ENCODE data around the gene SFT2D3.

SFT2D3 gene

GRCh38 chr2:127658641-127659407, 42.5 kb upstream of the SFT2D3 start:
- Histone ChIP-seq H3K27ac (ENCODE audit: low read depth, low read length) (no peak overlapping the region), H3K4me1 (ENCODE audit: control insufficient read depth, low read depth, low read length) (no peaks in the 10 kb centered on the region), H2BK15ac (replicated peaks; ENCODE audit: low read depth) (no peak overlapping the region), H2AK5ac (ENCODE audit: low read length) (no peak overlapping the region), H4K5ac (ENCODE audit: low read length) (no peak overlapping the region), H3K79me2 (ENCODE audit: control insufficient read depth, insufficient read depth, low read length) (no peaks in the 10 kb centered on the region), H3K4me2 (ENCODE audit: low read length) (no peak overlapping the region), H2BK120ac (ENCODE audit: low read depth, low read length) (no peak overlapping the region), H3K23ac (ENCODE audit: low read length) (no peak overlapping the region), H3K79me1 (ENCODE audit: low read length) (no peaks in the 10 kb centered on the region), H3K36me3 (ENCODE audit: control insufficient read depth, insufficient read depth, low read length) (no peaks in the 10 kb centered on the region), H3K27me3 (ENCODE audit: insufficient read depth, low read length, poor library complexity) (peaks cover 1% of the 10 kb centered on the region), H3K9ac (ENCODE audit: low read length) (no peak overlapping the region), H3K18ac (ENCODE audit: low read length) (no peak overlapping the region), H4K8ac (ENCODE audit: low read depth, low read length) (no peak overlapping the region), H3K56ac (ENCODE audit: low read length) (no peak overlapping the region), H3K4ac (ENCODE audit: low read depth, low read length) (no peak overlapping the region), H3K4me3 (ENCODE audit: low read length) (no peak overlapping the region), H2BK5ac (ENCODE audit: low read length) (no peak overlapping the region)
- no CpG with 5 or more reads among the region's 20 CpGs for WGBS (ENCODE audit: extremely low coverage, insufficient coverage, low lambda C conversion rate)
- DNase-seq: no peak

GRCh38 chr2:127659408-127660290, 41.6 kb upstream of the SFT2D3 start:
- no peak overlapping the region for H2BK5ac ChIP-seq (ENCODE audit: low read length)
- no peak overlapping the region for H3K4ac ChIP-seq (ENCODE audit: low read depth, low read length)
- peaks cover 2% of the 10 kb centered on the region for H3K4me1 ChIP-seq (ENCODE audit: control insufficient read depth, low read depth, low read length)
- no peak overlapping the region for H3K4me2 ChIP-seq (ENCODE audit: low read length)
- H2BK15ac ChIP-seq (replicated peaks; ENCODE audit: low read depth): no peak overlapping the region
- H3K79me2 ChIP-seq (ENCODE audit: control insufficient read depth, insufficient read depth, low read length): no peaks in the 10 kb centered on the region
- H3K27ac ChIP-seq (ENCODE audit: low read depth, low read length): no peak overlapping the region
- no peak overlapping the region for H3K23ac ChIP-seq (ENCODE audit: low read length)
- no peak overlapping the region for H2BK120ac ChIP-seq (ENCODE audit: low read depth, low read length)
- no peak overlapping the region for H2AK5ac ChIP-seq (ENCODE audit: low read length)
- WGBS (ENCODE audit: extremely low coverage, insufficient coverage, low lambda C conversion rate): no CpG with 5 or more reads among the region's 14 CpGs
- no peak overlapping the region for H4K5ac ChIP-seq (ENCODE audit: low read length)
- H3K36me3 ChIP-seq (ENCODE audit: control insufficient read depth, insufficient read depth, low read length): no peaks in the 10 kb centered on the region
- H3K9ac ChIP-seq (ENCODE audit: low read length): no peak overlapping the region
- H3K18ac ChIP-seq (ENCODE audit: low read length): no peak overlapping the region
- no peak overlapping the region for H3K4me3 ChIP-seq (ENCODE audit: low read length)
- H3K56ac ChIP-seq (ENCODE audit: low read length): no peak overlapping the region
- no peak overlapping the region for H4K8ac ChIP-seq (ENCODE audit: low read depth, low read length)
- H3K27me3 ChIP-seq (ENCODE audit: insufficient read depth, low read length, poor library complexity): peaks cover 2% of the 10 kb centered on the region
- no peak for DNase-seq
- no peaks in the 10 kb centered on the region for H3K79me1 ChIP-seq (ENCODE audit: low read length)

DNA sequence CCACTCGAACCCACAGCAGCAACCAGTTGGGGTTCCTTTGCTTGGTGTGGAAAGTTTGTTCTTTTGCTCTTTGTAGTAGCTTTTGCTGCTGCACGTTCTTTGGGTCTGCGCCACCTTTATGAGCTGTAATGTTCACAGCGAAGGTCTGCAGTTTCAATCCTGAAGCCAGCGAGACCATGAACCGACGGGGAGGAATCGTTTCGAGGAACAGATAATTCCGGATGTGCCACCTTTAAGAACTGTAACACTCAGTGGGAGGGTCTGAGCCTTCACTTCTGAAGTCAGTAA, 41.1 kb upstream of the SFT2D3 start:
- no peak overlapping the region for H3K18ac ChIP-seq (ENCODE audit: low read length)
- H3K9ac ChIP-seq (ENCODE audit: low read length): no peak overlapping the region
- no peak for DNase-seq
- no peak overlapping the region for H3K4me2 ChIP-seq (ENCODE audit: low read length)
- H3K4me1 ChIP-seq (ENCODE audit: control insufficient read depth, low read depth, low read length): peaks cover 2% of the 10 kb centered on the region
- no peak overlapping the region for H4K8ac ChIP-seq (ENCODE audit: low read depth, low read length)
- no peak overlapping the region for H2BK120ac ChIP-seq (ENCODE audit: low read depth, low read length)
- H3K27ac ChIP-seq (ENCODE audit: low read depth, low read length): no peak overlapping the region
- H4K5ac ChIP-seq (ENCODE audit: low read length): no peak overlapping the region
- no peaks in the 10 kb centered on the region for H3K79me2 ChIP-seq (ENCODE audit: control insufficient read depth, insufficient read depth, low read length)
- H3K36me3 ChIP-seq (ENCODE audit: control insufficient read depth, insufficient read depth, low read length): no peaks in the 10 kb centered on the region
- WGBS (ENCODE audit: extremely low coverage, insufficient coverage, low lambda C conversion rate): no CpG with 5 or more reads among the region's 10 CpGs
- H2BK15ac ChIP-seq (replicated peaks; ENCODE audit: low read depth): no peak overlapping the region
- peaks cover 6% of the 10 kb centered on the region for H3K27me3 ChIP-seq (ENCODE audit: insufficient read depth, low read length, poor library complexity)
- H3K4me3 ChIP-seq (ENCODE audit: low read length): no peak overlapping the region
- H3K4ac ChIP-seq (ENCODE audit: low read depth, low read length): no peak overlapping the region
- H3K23ac ChIP-seq (ENCODE audit: low read length): no peak overlapping the region
- H2AK5ac ChIP-seq (ENCODE audit: low read length): no peak overlapping the region
- H3K56ac ChIP-seq (ENCODE audit: low read length): no peak overlapping the region
- H3K79me1 ChIP-seq (ENCODE audit: low read length): no peaks in the 10 kb centered on the region
- H2BK5ac ChIP-seq (ENCODE audit: low read length): no peak overlapping the region

DNA sequence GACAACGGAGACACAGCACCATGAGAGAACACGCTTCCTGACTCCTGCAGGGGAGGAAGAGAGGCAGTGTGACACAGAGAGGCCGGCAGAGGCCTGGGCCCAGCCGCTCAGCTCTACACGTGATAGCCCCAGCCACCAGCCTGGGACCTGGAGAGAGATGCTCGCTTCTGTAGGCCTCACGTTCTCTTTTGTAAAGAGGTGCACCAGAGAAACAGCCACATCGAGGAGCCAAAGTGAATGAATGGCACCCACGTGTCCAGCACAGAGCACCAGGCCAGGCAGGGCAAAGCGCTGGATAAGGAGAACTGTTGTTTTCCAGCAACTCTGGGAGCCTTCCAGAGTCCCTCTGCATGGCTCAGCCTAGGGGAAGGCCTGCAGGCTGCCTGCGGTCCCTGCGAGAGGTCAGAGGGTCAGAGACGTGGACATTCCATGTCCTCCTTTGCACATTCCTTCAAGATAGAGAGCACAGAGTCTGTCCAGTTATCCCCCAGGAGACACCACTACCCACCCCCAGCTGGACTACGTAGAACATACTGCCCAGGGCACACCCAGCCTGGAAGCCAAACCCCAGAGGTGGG, 40.1 kb upstream of the SFT2D3 start:
- Histone ChIP-seq H2AK5ac (ENCODE audit: low read length) (no peak overlapping the region), H3K36me3 (ENCODE audit: control insufficient read depth, insufficient read depth, low read length) (no peaks in the 10 kb centered on the region), H3K4ac (ENCODE audit: low read depth, low read length) (no peak overlapping the region), H4K8ac (ENCODE audit: low read depth, low read length) (no peak overlapping the region), H3K4me1 (ENCODE audit: control insufficient read depth, low read depth, low read length) (peaks cover 2% of the 10 kb centered on the region), H3K4me3 (ENCODE audit: low read length) (no peak overlapping the region), H2BK120ac (ENCODE audit: low read depth, low read length) (no peak overlapping the region), H3K27me3 (ENCODE audit: insufficient read depth, low read length, poor library complexity) (peaks cover 6% of the 10 kb centered on the region), H3K4me2 (ENCODE audit: low read length) (no peak overlapping the region), H3K9ac (ENCODE audit: low read length) (no peak overlapping the region), H4K5ac (ENCODE audit: low read length) (no peak overlapping the region), H3K79me1 (ENCODE audit: low read length) (no peaks in the 10 kb centered on the region), H3K27ac (ENCODE audit: low read depth, low read length) (no peak overlapping the region), H3K23ac (ENCODE audit: low read length) (no peak overlapping the region), H2BK15ac (replicated peaks; ENCODE audit: low read depth) (no peak overlapping the region), H3K56ac (ENCODE audit: low read length) (no peak overlapping the region), H3K18ac (ENCODE audit: low read length) (no peak overlapping the region), H2BK5ac (ENCODE audit: low read length) (no peak overlapping the region), H3K79me2 (ENCODE audit: control insufficient read depth, insufficient read depth, low read length) (no peaks in the 10 kb centered on the region)
- no peak for DNase-seq
- no CpG with 5 or more reads among the region's 14 CpGs for whole genome bisulfite sequencing (ENCODE audit: extremely low coverage, insufficient coverage, low lambda C conversion rate)

DNA sequence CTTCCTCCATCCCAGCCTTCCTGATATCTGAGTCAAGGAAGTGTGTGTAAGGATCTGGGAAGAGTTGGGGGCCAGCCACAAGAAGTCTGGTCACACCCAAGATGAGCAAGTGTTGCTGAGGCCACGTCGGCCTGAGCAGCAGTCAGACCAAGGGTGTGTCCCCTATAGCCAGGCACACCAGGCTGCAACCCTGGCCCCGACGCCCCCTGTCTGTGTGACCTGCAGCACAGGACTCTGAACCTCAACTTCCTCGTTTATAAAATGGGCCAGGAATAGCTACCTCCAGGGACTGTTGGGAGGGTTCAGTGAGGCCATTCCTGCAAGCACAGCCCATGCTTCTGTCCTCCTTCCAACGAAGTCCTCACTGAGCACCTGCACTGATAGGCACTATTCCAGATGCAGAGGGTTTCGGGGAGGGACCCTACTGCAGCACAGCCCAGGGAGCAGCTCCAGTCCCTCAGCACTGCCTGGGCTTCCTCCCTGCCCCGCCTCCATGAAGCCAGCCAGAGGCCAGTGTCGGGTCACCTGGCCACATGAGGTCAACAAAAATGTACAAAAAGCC, 39.3 kb upstream of the SFT2D3 start:
- no CpG with 5 or more reads among the region's 9 CpGs for WGBS (ENCODE audit: extremely low coverage, insufficient coverage, low lambda C conversion rate)
- Histone ChIP-seq H2AK5ac (ENCODE audit: low read length) (no peak overlapping the region), H3K4me1 (ENCODE audit: control insufficient read depth, low read depth, low read length) (peaks cover 2% of the 10 kb centered on the region), H3K4me3 (ENCODE audit: low read length) (no peak overlapping the region), H3K56ac (ENCODE audit: low read length) (no peak overlapping the region), H3K18ac (ENCODE audit: low read length) (no peak overlapping the region), H3K27me3 (ENCODE audit: insufficient read depth, low read length, poor library complexity) (peaks cover 6% of the 10 kb centered on the region), H3K79me1 (ENCODE audit: low read length) (no peaks in the 10 kb centered on the region), H4K8ac (ENCODE audit: low read depth, low read length) (no peak overlapping the region), H3K9ac (ENCODE audit: low read length) (no peak overlapping the region), H2BK5ac (ENCODE audit: low read length) (no peak overlapping the region), H3K27ac (ENCODE audit: low read depth, low read length) (no peak overlapping the region), H3K4ac (ENCODE audit: low read depth, low read length) (no peak overlapping the region), H4K5ac (ENCODE audit: low read length) (no peak overlapping the region), H2BK15ac (replicated peaks; ENCODE audit: low read depth) (no peak overlapping the region), H3K79me2 (ENCODE audit: control insufficient read depth, insufficient read depth, low read length) (no peaks in the 10 kb centered on the region), H2BK120ac (ENCODE audit: low read depth, low read length) (no peak overlapping the region), H3K4me2 (ENCODE audit: low read length) (no peak overlapping the region), H3K36me3 (ENCODE audit: control insufficient read depth, insufficient read depth, low read length) (no peaks in the 10 kb centered on the region), H3K23ac (ENCODE audit: low read length) (no peak overlapping the region)
- no peak for DNase-seq

Data from mesendoderm (in vitro differentiated cells).